GM04503 (cell line): ENCODE results near the gene TLDC2.
"Not testable (repeated sequence)": the region's sequence is repeated elsewhere in the genome, so short reads cannot be mapped to it uniquely, and the experiment has no call there.

Experiments
- DNase-seq: peaks from one replicate; pipeline ENCODE4 v3.0.0-alpha.2; 2012; ENCODE audit warnings: low read depth

TLDC2 gene

DNA sequence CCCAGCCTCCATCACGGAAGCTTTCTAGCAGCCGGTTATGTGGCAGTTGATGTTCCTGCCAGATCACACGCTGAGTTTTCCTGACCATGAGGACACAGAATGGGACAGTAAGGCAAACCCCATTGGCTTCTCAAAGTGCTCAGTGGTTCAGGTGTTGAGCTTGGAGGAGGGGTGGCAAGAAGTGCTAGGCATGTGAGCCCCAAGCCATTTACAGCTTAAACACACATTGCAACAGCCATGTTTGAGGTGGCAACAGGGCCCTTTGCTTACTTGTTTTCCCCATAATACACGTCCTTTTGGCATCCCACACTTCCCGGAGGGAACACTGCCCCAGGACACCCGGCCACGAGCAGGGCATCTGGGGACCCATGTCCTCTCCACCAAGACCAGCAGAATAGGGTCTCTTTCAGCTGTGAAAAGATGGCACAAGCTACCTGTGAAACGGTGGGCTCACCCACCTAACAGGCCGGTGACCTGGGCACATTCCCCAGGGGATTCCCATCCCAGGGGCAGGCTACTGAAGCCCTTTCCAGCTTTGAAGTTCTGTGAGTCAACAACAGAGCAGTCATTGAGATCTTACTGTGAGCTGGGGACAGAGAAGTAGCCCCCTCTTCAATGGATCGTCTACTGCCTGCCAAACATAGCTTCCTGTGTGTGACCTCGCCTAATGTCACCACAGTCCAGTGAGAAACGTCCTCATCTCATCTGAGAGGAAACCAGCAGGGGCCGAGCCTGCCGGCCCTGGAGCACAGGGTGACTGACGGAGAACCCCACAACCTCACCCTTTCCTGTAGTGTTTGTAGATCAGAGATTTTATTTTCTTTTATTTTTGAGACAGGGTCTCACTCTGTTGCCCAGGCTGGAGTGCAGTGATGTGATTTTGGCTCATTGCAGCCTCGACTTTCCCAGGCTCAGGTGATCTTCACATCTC, 4.0 kb upstream of the TLDC2 start:
- no peak for DNase-seq

DNA sequence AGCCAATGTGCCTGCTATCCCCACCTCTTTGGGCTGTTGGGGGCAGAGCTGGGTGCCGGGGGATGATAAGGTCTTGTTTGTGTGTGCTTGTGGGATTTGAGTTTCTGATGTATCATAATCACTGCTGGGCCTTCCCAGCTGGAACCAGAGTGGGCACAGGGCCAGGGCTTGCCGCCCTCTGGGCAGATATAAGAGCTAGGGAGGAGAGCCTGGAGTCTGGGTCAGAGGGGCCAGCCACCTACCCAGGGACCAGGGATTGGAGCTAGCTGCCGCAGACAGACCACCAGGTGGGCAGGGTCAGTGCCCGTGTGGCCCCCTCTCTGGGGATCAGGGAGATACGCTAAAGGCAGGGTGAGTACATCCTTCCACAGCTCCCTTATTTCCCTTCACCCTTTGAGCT, 3.1 kb upstream of the TLDC2 start:
- no peak for DNase-seq

DNA sequence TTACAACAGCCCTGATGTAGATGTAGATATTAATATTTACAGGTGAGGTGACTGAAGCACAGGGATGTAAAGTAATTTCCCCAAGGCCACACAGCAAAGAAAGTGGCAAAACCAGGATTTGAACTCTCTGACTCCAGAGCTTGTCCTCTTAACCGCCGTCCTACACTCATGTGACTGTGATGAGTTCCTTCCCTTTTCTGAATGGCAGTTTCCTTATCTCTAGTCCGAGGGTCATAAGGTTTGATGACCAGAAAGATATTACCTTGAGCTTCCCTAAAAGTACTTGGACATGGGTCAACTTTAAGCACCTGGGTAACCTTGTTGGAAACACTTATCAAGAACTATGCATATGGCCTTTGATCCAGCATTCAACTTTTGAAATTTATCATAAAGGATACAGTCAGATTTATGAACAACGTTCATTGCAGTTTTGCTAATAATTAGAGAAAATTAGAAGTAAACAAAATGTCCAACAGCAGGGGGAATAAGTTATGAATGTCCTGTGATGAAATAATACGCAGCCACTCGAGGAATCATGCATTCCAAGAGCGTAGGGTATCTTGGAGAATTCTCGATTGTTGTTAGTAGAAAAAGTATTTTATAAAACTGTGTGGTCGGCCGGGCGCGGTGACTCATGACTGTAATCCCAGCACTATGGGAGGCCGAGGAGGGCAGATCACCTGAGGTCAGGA, 2.3 kb upstream of the TLDC2 start:
- no peak for DNase-seq

DNA sequence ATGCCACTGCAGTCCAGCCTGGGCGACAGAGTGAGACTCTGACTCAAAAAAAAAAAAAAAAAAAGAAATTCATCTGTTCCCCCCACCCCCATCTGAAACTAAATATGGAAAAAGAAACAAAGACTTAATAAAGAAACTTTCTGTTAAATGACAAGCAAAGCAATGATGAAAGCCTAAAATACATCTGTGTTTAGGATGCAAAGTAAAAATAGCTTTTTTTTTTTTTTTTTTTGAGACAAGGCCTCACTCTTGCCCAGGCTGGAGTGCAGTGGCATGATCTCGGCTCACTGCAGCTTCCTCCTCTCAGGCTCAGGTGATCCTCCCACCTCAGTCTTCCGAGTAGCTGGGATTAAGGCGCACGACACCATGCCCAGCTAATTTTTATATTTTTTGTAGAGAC, 845 bp upstream of the TLDC2 start:
- DNase-seq, result not testable (repeated sequence)

DNA sequence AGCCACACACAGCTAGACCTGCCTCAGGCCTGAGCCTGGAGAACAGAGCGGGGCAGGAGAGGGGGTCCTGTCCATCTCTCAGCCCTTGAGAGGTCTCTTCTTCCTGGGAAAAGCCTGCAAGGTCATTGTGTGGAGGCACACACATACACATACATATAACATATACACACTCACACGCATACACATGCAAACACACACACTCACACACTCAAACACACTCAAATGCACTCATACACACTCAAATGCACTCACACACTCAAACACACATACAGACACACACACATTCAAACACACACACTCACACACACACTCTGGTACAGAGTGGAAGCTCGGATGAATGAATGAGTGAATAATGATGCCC, 515 bp downstream of the TLDC2 start:
- DNase-seq, result no peak

DNA sequence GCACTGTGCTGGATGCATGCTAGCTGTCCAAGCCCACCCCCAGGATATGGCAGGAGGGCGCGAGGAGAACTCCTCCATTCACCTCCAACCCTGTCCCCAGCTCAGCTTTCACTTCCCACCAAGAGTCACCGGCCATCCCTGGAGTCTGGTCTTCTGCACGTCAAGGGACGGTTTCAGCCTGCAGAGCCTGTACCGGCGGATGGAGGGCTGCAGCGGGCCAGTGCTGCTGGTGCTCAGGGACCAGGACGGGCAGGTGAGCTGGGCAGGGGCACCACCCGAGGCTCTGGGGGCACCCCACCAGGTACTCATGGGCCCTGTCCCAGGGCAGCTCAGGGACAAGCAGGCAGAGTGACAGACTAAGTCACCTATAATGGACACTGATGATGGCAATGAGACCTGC, 3.0 kb downstream of the TLDC2 start:
- no peak for DNase-seq

DNA sequence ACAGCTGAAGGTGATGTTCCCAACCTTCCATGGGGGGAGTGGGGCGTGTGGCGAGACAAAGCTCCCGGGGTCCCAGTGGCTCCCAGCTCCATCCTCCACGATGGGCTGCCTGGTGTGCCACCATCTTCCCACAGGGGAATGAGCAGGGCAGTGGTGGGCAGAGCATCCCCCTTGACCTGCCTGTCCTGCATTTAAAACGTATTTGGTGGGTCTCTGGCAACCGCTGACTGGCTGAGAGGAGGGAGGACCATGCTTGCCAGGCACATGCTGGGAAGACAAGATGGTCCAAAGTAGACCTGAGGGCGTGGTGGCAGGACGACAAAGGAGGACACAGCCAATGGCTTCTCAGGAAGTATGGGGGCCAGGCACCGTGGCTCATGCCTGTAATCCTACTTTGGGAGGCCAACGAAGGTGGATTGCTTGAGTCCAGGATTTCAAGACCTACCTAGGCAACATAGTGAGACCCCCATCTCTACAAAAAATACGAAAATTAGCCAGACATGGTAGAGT, 4.9 kb downstream of the TLDC2 start:
- no peak for DNase-seq

DNA sequence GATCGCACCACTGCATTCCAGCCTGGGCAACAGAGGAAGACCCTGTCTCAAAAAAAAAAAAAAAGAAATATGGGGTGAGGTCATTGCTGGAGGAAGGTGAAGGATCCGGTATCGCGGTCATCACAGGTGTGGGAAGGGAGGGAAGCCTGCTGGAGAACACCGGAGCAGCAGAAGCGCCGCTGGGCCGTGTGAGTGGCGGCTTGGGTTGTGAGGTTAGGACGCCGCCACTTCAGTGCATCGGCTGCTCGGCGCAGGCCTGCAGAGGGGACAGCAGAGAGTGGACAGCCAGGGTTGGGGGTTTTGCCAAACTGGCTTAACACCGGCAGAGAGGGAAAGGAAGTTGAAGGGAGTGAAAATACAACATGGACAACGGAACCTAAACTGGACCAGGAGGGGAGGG, 5.4 kb downstream of the TLDC2 start:
- no peak for DNase-seq

DNA sequence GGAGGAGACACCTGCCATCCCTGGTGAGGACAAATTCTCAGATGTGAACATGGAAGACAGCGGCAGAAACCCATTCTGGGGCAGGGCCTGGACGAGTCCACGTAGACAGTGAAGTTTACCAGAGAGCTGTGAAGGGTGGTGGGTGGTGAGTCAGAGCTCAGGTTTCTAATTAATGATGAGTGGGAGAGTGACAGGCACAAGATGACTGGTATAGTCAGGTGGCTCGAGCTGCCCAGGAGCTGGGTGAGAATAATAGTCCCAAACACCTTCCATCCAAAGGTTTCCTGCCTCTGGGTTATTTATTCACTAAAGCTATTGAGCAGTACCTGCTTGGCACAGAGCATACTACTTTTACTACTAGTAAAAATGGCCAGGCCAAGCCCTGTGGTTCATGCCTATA, 6.0 kb downstream of the TLDC2 start:
- DNase-seq, result no peak

DNA sequence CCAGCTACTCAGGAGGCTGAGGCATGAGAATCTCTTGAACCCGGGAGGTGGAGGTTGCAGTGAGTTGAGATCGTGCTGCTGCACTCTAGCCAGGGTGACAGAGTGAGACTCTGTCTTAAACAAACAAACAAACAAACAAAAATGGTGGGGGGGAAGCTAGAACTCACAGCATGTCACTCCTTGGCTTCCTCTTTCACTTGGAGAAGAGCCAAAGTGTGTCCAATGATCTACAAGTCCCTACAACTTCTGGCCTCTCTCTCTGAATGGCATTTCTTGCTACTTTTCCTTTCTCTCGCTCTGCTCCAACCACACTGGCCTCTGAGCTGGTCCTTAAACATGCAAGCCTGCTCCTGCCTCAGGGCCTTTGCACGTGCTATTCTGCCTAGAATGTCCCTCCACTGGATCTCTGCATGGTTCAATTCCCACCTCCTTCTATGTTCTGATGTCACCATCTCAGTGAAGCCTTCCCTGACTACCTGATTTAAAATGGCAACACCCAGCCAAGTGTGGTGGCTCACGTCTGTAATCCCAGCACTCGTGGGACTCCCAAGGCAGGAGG, 8.1 kb downstream of the TLDC2 start:
- DNase-seq, result no peak

DNA sequence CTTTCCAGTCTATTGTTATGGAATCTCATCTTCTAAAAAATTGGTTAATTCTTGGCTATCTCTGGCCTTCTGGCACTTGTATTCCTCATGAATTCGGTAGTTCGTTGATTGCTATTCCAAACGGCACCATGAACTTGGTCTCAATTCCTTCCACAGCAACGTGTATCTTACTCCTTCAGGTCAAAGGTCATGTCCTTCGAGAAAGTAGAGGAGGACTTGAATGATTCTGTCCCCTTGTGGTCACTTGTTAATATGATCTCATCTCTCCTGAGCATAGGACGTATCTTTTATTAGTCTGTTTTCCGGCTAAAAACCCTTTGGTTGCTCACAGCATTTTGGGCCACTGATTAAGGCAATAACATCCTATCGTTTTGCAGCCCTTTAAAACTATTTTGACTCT, 9.4 kb downstream of the TLDC2 start:
- no peak for DNase-seq

DNA sequence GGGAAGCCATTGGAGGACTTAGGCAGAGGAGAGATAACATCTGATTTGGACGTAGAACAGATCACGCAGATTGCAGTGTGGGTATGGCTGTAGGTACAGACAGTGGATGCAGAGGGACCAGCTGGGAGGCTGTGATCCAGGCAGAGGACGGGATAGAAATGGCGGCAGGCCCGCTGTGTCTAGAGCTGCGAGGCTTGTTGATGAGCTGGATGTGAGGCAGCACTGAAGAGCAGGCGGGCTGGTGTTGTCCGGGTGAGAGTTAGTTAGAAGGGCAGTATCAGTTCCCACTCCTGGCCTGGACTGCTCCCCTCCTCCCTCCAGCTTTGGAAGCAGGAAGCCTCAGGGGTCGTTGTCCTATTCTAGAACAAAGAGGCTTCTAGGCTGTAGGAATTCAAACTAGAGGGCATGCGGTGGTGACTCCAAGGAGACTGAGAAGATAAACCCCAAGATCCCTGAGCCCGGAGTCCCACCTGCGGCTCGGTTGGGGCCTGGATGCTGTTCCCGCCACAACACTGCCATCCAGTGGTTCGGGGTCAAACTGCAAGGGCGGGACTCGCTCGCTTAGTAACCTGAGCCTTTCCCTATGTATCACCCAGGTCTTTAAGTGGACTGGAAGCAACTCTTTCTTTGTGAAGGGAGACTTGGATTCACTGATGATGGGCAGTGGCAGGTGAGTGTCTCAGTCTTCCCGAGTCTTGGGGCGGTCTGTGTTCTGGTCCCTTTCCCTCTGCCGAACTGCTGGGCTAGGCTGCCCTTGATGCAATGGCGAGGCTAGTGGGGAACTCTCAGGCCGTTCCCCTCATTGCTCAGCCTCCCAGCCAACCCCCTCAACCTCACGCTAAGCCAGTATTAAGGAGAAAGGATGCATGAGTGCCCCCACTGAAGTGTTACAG, 11.2 kb downstream of the TLDC2 start:
- no peak for DNase-seq

DNA sequence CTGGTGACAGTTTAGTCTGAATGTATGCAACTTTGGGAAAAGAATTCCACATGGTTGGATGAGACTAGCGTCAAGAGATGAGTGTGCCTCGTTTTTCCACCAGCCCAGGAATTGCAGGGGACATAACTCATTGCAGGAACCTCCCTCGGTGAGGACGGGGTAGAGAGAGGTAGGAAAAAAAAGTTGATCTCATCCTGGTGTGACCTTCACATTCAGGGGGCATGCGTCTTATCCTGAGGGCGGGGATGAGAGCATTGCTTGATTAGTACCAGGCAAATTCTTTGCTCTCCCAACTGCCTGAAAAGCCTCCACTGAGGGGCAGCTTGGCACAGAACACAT, 11.8 kb downstream of the TLDC2 start:
- no peak for DNase-seq

DNA sequence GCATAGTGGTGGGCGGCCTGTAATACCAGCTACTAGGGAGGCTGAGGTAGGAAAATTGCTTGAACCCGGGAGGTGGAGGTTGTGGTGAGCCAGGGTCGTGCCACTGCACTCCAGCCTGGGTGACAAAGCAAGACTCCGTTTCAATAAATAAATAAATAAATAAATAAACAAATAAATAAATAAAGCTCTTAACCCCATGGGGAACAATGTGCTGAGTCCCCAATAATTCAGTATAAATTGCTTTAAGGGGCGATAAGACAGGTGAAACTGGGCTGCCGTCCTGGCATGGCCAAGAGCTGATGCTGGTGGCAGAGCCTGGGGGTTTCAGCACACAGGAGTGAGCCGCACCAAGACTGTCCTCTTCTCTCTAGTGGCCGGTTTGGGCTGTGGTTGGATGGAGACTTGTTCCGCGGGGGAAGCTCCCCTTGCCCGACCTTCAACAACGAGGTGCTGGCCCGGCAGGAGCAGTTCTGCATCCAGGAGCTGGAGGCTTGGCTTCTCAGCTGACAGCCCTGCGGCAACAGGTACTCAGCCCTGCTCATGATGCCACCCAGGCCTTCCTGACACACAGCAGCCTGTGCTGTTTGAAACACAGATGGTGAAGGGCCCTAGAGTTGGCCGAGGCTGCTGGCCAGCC, 13.1 kb downstream of the TLDC2 start:
- DNase-seq, result no peak

DNA sequence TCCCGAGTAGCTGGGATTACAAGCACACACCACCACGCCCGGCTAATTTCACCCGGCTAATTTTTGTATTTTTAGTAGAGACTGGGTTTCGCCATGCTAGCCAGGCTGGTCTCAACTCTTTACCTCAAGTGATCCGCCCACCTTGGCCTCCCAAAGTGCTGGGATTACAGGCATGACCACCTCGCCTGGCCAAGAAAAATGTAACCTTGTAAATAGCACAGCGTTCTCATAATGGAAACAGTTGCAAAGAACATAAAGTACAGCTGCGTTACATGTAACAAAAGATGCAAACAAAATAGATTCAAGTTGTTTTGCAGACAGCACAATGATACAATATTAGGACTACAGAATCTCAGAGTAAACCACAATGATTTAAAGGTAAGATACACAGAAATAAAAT, 14.6 kb downstream of the TLDC2 start:
- DNase-seq, result no peak

DNA sequence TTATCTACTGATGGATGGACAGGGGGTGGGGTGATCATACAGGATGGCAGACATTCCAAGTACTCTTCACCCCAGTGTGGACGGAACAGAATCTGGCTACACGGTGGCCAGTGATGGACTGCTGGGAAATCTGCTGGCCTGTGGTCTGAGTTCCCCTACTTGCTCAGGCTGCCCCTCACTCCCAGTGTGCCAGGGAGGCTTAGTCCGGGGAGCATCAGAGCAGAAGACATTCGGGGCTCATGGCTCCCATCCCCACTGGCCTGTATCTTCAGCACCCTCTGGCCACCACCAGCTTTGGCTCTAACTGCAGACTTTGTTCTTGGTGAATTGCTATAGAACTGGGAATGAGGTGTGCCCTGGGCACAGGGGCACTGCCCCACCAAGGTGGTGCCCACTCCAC, 15.3 kb downstream of the TLDC2 start:
- DNase-seq, result no peak

DNA sequence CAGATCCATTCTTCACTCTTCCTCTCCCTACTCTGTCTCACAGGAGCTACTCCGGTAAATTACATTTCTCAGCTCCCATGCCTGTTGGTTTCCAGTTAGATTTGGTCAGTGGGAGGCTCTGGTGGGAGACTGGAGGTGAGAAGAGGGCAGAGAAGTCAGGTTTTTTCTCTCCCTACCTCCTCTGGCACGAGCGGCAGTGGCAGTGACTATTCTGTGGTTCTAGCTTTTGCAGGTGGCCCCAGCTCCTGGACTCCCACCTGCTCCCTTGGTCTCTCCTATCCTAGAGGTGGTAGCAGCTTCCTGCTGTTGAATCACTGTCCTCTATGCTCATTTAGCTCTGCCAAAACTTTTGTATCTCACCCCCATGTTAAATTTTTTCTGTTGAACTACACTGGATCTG, 17.9 kb downstream of the TLDC2 start:
- no peak for DNase-seq

DNA sequence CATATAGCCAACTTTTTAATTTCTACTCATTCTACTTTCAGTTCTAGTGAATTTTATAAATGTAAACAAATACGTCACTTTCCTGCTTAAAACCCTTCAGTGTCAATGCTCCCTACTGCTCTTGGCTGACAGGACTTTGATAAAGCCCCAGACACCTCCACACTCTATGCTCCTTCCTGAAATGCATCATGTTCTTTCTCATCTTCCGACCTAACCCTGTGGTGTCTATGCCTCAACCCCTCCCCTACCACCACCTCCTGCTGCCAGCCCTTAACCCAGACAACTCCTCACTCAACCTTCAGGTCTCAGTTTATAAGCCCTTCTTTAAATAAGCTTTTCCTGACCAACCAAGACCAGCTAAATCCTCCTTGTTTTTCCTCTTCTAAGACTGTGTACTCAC, 19.1 kb downstream of the TLDC2 start:
- DNase-seq, result no peak

DNA sequence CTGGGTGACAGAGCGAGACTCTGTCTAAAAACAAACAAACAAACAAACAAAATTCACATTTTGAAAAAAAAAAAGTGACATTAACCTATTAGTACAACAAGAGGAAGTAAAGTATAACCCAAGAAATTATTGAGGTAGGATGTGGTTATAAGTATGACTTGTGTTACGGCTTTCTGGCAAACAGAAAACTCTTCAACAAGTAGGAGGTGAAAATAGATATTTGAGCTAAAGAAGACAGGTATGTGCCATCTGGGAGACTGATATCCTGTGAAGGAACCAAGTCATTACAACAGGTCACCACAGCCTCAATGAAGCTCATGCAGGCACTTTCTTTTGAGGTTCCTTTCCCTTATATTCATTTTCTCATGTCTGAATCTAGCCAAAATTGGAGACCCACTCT, 28.8 kb downstream of the TLDC2 start:
- DNase-seq, result no peak

DNA sequence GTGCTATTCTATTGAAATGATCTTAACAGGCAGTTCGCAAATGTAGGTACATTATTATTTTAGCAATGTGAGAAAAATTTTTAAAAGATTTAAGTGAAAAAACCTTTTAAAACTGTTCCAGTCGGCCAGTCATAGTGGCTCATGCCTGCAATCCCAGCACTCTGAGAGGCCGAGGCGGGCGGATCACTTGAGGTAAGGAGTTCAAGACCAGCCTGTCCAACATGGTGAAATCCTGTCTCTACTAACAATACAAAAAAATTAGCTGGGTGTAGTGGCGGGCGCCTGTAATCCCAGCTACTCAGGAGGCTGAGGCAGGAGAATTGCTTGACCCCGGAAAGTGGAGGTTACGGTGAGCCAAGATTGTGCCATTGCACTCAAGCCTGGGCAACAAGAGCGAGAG, 29.6 kb downstream of the TLDC2 start:
- not testable (repeated sequence) for DNase-seq

DNA sequence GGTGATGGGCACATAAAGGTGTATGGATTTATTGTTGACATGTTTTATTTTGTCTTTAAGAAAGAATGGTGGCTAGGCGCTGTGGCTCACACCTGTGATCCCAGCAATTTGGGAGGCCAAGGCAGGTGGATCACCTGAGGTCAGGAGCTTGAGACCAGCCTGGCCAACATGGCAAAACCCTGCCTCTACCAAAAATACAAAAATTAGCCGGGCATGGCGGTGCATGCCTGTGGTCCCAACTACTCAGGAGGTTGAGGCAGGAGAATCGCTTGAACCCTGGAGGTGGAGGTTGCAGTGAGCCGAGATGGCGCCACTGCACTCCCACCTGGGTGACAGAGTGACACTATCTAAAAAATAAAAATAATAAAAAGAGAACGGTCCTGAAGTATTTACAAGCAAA, 30.1 kb downstream of the TLDC2 start:
- DNase-seq, result not testable (repeated sequence)

DNA sequence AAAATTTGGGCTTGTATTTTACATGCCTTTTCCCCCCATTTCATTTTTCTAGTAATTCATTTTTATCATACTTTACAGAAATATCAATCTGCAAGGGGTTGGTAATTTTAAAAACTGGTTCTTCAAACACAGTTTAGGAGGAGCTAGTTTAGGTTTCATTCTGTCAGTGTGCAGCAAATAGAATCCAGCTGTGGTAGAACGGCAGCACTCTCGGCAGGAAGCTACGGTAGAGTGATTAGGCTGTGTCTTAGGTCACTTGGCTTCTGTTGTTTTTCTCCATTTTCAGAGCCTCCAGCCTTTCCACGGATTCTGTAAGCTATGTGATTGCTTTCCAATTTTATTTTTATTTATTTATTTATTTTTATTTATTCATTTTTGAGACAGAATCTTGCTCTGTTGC, 32.7 kb downstream of the TLDC2 start:
- no peak for DNase-seq
